Fibroblast of pulmonary artery (primary cell): ENCODE results near the gene HAP1.

ENCODE experiments used
- DNase-seq: peaks from one replicate; pipeline ENCODE4 v3.0.0-alpha.2; 2010; ENCODE audit warnings: low read depth
- H3K4me3 ChIP-seq: replicated peaks from 2 replicates; pipeline ENCODE4 v1.5.1; 2011; ENCODE audit warnings: low read depth, mild to moderate bottlenecking, control low read depth, low read length, moderate library complexity
- CTCF ChIP-seq: IDR thresholded peaks from 2 replicates; pipeline ENCODE4 v1.5.1; 2011; ENCODE audit warnings: mild to moderate bottlenecking, control low read depth, low read length, inconsistent platforms; ENCODE audit errors: missing control alignments

HAP1 gene

GRCh38 chr17:41762391-41762790 is 27.9 kb upstream of the HAP1 start:
- DNase-seq: no peak
- TF ChIP-seq CTCF: no peak
- no peak overlapping the region for H3K4me3 ChIP-seq

GRCh38 chr17:41760878-41761277 is 26.4 kb upstream of the HAP1 start:
- TF ChIP-seq CTCF: no peak
- DNase-seq: no peak

GRCh38 chr17:41758601-41759000 is 24.2 kb upstream of the HAP1 start:
- H3K4me3 ChIP-seq: no peak overlapping the region
- no peak for DNase-seq
- TF ChIP-seq CTCF: no peak

More at GRCh38 chr17:41760878-41761277, 26.4 kb upstream of the HAP1 start:
- no peak overlapping the region for H3K4me3 ChIP-seq

- H3K4me3 ChIP-seq: no peak overlapping the region
- DNase-seq: no peak
- TF ChIP-seq CTCF: no peak
These were observed 19.6 kb upstream of the HAP1 start for GRCh38 chr17:41754066-41754465.

- no peak for TF ChIP-seq CTCF
- H3K4me3 ChIP-seq: no peak overlapping the region
- DNase-seq: no peak
These were observed 16.8 kb upstream of the HAP1 start for GRCh38 chr17:41751288-41751687.

GRCh38 chr17:41750862-41751261 is 16.4 kb upstream of the HAP1 start:
- H3K4me3 ChIP-seq: no peak overlapping the region
- TF ChIP-seq CTCF: no peak
- no peak for DNase-seq

- TF ChIP-seq CTCF: no peak
- DNase-seq: no peak
- no peak overlapping the region for H3K4me3 ChIP-seq
These were observed 13.8 kb upstream of the HAP1 start for GRCh38 chr17:41748275-41748674.
